T-helper 17 cell (primary cell): Measurements from ENCODE around the gene CENPA. TPM values are rescaled to one million over a fixed set of nuclear protein-coding genes. Genes with fewer than 3 reads are reported as not detected.
"Not testable (repeated sequence)": the region's sequence is repeated elsewhere in the genome, so short reads cannot be mapped to it uniquely, and the experiment has no call there.

Experiments
- ATAC-seq: fragments of 150-1000 bp; cut with Tn5 transposase; 2 replicates; pipeline ENCODE4 v1.10.0; 2021; ENCODE audit warnings: mild to moderate bottlenecking, moderate library complexity
- DNase-seq, 3 donors: peaks; one replicate each; pipeline versions ENCODE4 v3.0.0 to v3.0.0-alpha.2; 2020 to 2021
- H3K9me3 ChIP-seq: one replicate; pipeline ENCODE4 v1.7.0; 2013; ENCODE audit warnings: low read length, mild to moderate bottlenecking; ENCODE audit not compliant: control insufficient read depth, poor library complexity, severe bottlenecking
- H3K27ac Mint-ChIP-seq: one replicate; pipeline ENCODE4 v1.8.0; 2022; ENCODE audit warnings: mild to moderate bottlenecking, moderate library complexity, mixed read lengths
- H3K27me3 Mint-ChIP-seq: one replicate; pipeline ENCODE4 v1.8.0; 2022; ENCODE audit warnings: mixed read lengths
- H3K36me3 Mint-ChIP-seq: one replicate; pipeline ENCODE4 v1.8.0; 2022; ENCODE audit warnings: low read depth, mixed read lengths
- H3K4me1 Mint-ChIP-seq: one replicate; pipeline ENCODE4 v1.8.0; 2022; ENCODE audit warnings: mild to moderate bottlenecking, mixed read lengths
- H3K4me3 Mint-ChIP-seq: one replicate; pipeline ENCODE4 v1.8.0; 2022; ENCODE audit warnings: mild to moderate bottlenecking, moderate library complexity, mixed read lengths
- total RNA-seq, 4 donors: library from RNA in 2 of 4; stranded (reverse) in 2 of 4; gene quantifications; one replicate each; pipeline ENCODE4 v1.2.3 and lab custom pipeline; 2022 to 2026

Gene CENPA
- total RNA-seq, 2 donors from 2014 or later = 0.50 to 0.52 TPM

DNA sequence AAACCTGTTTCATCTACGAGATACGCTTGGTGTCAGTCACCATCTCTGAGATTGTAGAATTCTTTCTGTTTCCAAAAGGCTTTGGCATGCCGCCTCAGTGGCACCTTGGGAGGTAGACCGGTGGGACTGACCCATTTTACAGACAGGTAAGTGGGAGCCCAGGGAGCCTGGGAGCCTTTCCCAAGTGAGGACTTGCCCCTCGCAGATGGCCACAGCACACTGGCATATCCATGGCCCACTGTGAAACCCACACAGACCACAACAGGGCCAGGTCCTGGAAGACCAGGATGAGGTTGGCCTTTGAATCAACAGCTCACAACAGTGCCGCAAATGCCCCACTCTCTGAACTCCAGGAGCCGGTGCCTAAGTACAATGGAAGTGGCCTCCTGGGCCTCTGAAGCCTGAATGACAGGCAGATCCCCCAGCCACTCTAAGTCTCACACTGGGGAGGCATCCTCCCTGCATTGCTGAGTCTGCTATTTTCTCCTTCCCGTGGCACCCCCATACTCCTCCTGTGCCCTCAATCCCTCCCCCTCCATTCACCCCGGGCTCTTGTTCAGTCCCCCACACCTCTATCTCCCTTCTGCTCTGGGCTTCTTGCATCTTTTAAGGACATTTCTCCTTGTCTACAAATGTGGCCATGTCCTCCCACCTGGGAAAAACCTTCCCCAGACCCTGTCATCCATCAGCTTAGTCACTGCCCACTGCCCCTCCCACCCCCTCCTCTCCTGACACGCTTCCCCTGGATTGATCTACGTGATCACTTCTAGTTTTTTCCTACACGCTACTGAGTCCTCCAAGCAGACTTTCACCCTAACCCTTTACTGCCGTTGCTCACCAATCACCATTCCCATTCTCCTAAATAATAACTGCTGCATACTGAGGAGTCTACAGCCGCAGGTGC lies 26.2 kb downstream of the CENPA start:
- no peak for DNase-seq
- H3K4me1 Mint-ChIP-seq = peaks cover 18% of the 10 kb centered on the region
- peaks cover 32% of the 10 kb centered on the region for H3K27me3 Mint-ChIP-seq
- H3K36me3 Mint-ChIP-seq = peaks cover 2% of the 10 kb centered on the region
- H3K4me3 Mint-ChIP-seq = no peak overlapping the region
- ATAC-seq = no peak
- no peaks in the 10 kb centered on the region for H3K9me3 ChIP-seq
- H3K27ac Mint-ChIP-seq = no peak overlapping the region

DNA sequence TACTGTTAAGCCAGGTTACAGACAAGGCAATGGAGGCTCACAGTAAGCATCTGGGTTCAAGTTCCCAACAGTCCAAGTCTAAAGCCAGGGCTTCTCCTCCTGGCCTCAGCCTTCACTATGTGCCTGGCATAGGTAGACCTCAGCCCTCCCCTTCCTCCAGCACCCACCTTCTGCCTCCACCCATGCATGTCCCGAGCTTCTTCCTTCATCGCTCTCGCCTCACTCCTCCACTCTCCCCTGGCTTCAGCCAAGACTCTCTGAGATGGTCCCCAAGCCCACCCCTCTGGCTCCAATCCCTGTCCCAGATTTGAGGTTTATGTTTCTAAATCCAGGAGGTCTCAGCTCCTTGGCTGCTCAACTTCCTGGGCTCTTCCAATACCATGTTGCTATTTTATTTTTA lies 26.9 kb downstream of the CENPA start:
- no peak overlapping the region for H3K27ac Mint-ChIP-seq

DNA sequence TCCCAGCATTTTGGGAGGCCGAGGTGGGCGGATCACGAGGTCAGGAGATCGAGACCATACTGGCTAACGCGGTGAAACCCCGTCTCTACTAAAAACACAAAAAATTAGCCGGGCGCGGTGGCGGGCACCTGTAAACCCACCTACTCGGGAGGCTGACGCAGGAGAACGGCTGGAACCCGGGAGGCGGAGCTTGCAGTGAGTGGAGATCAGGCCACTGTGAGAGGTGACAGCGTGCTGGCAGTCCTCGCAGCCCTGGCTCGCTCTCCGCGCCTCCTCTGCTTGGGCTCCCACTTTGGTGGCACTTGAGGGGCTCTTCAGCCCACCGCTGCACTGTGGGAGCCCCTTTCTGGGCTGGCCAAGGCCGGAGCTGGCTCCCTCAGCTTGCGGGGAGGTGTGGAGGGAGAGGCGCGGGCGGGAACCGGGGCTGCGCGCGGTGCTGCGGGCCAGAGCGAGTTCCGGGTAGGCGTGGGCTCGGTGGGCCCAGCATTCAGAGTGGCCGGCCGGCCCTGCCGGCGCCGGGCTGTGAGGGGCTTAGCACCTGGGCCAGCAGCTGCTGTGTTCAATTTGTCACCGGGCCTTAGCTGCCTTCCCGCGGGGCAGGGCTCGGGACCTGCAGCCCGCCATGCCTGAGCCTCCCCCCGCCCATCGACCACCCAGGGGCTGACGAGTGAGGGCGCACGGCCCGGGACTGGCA lies 28.4 kb downstream of the CENPA start:
- H3K4me3 Mint-ChIP-seq, DNase-seq, H3K36me3 Mint-ChIP-seq, ATAC-seq, H3K9me3 ChIP-seq, H3K27ac Mint-ChIP-seq: not testable (repeated sequence)
- Mint-ChIP-seq H3K27me3 (peaks cover 52% of the 10 kb centered on the region), H3K4me1 (peaks cover 18% of the 10 kb centered on the region)

More for the DNA sequence above, 26.9 kb downstream of the CENPA start:
- Mint-ChIP-seq H3K27me3 (peaks cover 39% of the 10 kb centered on the region), H3K4me3 (no peak overlapping the region), H3K4me1 (peaks cover 18% of the 10 kb centered on the region), H3K36me3 (peaks cover 2% of the 10 kb centered on the region)
- DNase-seq (no peak), ATAC-seq (no peak)
- H3K9me3 ChIP-seq = no peaks in the 10 kb centered on the region

DNA sequence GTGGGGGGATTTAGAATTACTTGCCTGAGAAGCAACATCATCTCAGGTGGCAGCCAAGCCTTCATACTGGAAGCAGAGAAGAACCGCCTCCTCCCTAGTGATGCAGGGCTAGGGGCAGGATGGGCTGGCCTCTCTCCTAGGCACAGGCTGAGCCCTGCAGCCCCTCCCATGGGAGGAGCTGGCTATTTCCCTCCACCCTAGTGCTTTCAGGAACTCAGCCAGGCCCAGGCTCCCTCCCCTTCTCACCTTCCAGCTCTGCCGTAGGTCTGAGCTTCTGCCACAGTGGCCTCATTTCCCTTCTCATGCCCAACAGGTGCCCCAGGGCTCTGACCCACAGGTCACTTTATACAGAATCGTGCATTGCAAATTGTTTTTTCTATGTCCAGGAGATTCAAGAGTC lies 31.0 kb downstream of the CENPA start:
- Mint-ChIP-seq H3K27ac (no peak overlapping the region), H3K27me3 (peaks cover 65% of the 10 kb centered on the region), H3K4me1 (peaks cover 11% of the 10 kb centered on the region), H3K4me3 (no peak overlapping the region), H3K36me3 (peaks cover 2% of the 10 kb centered on the region)
- no peak for DNase-seq
- no peak for ATAC-seq
- H3K9me3 ChIP-seq = no peaks in the 10 kb centered on the region

DNA sequence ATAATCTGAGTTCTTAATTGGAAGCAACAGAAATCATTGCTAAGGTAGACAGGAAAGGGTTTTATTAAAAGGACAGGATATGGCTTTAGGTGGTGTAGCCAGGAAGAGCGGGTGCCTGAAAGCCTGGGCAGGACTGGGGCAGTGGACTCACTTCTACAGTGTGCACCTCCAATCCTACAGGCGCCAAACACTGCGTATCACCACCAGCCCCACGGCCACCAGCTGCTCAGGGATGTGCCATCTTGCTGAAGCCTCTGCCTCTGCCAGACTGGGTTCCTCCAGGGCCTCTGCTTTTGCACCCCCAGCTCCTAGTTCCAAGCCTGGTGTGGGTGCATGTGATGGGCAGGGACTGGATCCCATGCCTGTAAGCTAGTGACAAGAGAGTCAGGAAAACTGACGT lies 32.4 kb downstream of the CENPA start:
- H3K27me3 Mint-ChIP-seq = peaks cover 55% of the 10 kb centered on the region

DNA sequence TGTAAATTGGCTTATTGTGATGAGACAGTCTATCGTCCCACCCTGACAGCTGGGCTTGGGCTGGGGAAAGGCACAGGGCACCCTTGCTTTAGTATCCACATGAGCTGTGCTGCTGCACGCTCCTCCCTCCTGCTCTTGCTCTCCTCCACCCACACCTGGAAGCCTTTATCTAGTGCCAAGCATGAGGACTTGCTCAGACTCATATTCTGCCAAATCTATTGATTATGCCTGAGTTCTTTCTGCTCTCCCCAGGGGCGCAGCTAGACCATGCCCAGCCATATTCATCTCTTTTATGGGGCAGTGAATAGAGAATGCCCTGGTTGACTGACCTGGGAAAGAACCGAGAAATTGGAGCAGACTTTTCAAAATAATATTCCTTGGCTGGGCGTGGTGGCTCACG lies 33.1 kb downstream of the CENPA start:
- Mint-ChIP-seq H3K4me3 (no peak overlapping the region), H3K36me3 (no peaks in the 10 kb centered on the region), H3K27me3 (peaks cover 50% of the 10 kb centered on the region), H3K4me1 (peaks cover 2% of the 10 kb centered on the region), H3K27ac (no peak overlapping the region)
- no peaks in the 10 kb centered on the region for H3K9me3 ChIP-seq
- ATAC-seq = no peak
- no peak for DNase-seq

More for the DNA sequence above, 32.4 kb downstream of the CENPA start:
- Mint-ChIP-seq H3K4me1 (peaks cover 7% of the 10 kb centered on the region), H3K27ac (no peak overlapping the region), H3K36me3 (peaks cover 2% of the 10 kb centered on the region), H3K4me3 (no peak overlapping the region)
- ATAC-seq (no peak), DNase-seq (no peak)
- H3K9me3 ChIP-seq = no peaks in the 10 kb centered on the region

DNA sequence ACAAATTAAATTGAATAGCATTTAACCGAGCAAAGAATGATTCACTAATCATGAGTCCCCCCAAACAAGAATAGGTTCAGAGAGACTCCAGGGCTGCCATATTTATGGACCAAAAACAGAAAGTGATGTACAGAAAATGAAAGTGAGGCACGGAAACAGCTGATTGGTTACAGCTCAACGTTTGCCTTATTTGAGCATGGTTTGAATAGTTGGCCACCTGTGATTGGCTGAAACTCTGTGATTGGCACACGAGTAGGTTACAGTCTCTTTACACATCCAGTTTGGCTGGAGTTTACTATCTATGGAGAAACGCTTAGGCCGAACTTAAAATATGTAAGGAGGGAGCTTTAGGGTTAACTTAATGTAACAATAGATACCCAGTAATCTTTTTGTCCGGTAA lies 35.1 kb downstream of the CENPA start:
- no peaks in the 10 kb centered on the region for H3K4me1 Mint-ChIP-seq
- ATAC-seq = no peak
- H3K4me3 Mint-ChIP-seq = no peak overlapping the region
- H3K27me3 Mint-ChIP-seq = peaks cover 43% of the 10 kb centered on the region
- no peak overlapping the region for H3K27ac Mint-ChIP-seq
- no peaks in the 10 kb centered on the region for H3K36me3 Mint-ChIP-seq
- DNase-seq = no peak
- no peaks in the 10 kb centered on the region for H3K9me3 ChIP-seq

DNA sequence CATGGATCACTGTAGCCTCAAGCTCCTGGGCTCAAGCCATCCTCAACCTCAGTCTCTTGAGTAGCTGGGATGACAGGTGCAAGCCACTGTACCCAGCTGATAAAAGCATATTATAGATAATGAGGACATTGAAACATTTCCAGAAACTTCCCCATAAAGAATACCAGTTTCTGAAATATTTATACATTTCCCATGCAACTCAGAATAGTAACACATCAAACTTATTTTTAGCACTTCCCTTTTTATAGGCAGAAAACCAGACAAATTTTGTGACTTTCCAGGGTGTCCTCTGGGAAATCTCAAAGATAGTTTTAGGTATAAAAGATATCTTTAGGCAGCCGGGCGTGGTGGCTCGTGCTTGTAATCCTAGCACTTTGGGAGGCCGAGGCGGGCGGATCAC lies 37.0 kb downstream of the CENPA start:
- no peak overlapping the region for H3K4me3 Mint-ChIP-seq

DNA sequence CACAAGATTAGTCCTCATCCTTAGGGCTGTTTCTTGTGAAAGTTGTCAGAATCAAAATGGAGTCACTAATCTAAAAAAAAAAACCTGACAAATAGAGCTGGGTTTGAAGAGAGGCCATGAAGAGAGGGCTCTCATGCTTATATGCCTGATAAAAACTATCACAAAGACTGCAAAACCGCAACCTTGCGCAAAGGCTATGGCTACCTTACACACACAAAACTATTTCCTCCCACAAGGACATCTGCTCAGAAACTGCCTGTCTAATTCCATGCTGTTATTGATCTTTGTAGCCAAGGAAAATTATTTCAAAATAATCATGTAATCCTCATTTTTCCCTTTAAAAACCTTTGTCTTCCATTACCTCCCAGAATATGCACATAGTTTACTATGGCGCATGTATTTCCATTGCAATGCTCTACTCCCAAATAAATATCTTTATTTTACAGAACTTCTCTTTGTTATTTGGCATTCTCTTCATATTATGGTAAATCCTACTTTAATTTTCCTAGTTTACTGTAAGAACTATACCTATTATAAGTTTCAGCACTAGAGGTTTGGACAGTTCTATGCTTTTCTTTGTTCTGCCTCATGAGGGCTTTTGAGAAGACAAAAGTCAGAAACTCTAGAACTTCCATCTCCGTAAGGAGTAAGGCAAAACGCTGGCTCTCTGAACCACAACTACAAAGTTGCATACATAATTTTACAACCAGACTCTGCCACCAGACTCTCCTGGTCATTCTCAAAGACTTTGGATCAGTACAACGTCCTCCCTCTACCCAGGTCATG lies 52.5 kb downstream of the CENPA start:
- Mint-ChIP-seq H3K27ac (no peak overlapping the region), H3K36me3 (no peaks in the 10 kb centered on the region), H3K4me3 (no peak overlapping the region), H3K4me1 (no peaks in the 10 kb centered on the region), H3K27me3 (peaks cover 72% of the 10 kb centered on the region)
- DNase-seq (no peak), ATAC-seq (no peak)
- no peaks in the 10 kb centered on the region for H3K9me3 ChIP-seq

More for the DNA sequence above, 37.0 kb downstream of the CENPA start:
- Mint-ChIP-seq H3K4me1 (no peaks in the 10 kb centered on the region), H3K27me3 (peaks cover 33% of the 10 kb centered on the region), H3K36me3 (no peaks in the 10 kb centered on the region), H3K27ac (no peak overlapping the region)
- ATAC-seq = no peak
- no peak for DNase-seq
- H3K9me3 ChIP-seq = no peaks in the 10 kb centered on the region

DNA sequence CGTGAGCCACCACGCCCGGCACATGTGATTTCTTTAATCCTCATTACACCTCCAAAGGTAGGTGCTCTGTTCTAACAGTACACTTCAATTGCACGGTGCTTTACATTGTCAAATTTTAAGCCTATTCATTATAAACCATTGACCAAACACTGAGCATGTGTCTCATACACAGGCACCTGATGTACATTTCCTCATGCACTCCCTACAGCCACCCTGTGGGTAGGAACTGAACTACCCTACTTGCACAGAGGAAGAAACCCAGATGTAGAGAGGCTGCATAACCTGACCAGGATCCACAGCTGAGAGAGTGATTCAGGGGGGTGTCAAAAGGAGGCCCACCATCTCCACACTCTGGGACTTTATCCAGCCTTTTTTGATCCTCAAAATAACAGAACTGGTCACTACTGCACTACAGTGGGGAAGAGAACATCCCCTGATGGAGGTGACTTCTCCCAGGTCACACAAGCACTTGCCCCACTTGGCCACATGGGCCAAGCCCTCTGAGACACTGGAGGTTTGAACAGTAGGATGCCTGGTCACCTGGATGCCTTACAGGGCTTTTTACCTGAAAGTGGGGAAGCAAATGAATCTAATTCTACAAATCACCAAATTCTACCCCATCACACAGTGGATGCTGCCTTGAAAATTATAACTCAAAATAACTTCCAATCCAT lies 55.2 kb downstream of the CENPA start:
- Mint-ChIP-seq H3K36me3 (no peaks in the 10 kb centered on the region), H3K4me1 (peaks cover 2% of the 10 kb centered on the region), H3K4me3 (no peak overlapping the region), H3K27me3 (peaks cover 68% of the 10 kb centered on the region), H3K27ac (no peak overlapping the region)
- no peaks in the 10 kb centered on the region for H3K9me3 ChIP-seq
- ATAC-seq = no peak
- DNase-seq = no peak

DNA sequence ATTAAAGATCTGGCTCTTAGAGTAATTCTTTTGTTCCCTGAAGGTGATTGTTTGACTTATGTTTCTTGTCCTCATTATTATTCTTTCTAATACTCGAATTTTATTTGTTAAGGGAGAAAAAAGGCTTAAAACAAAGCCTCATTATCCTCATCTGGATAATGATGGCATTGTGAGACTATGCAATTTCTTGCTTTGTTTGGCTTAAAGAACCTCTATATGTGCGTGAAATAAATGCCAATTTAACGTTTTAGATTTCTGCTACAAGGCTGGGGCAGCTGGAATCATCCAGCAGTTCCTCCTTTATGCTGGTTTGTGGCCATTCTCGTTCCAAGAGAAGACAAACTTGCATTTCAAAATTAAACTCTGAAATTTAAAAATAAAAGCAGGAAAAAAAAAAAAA lies 57.2 kb downstream of the CENPA start:
- H3K4me3 Mint-ChIP-seq = no peak overlapping the region
- ATAC-seq (no peak), DNase-seq (no peak)
- peaks cover 67% of the 10 kb centered on the region for H3K27me3 Mint-ChIP-seq
- peaks cover 7% of the 10 kb centered on the region for H3K4me1 Mint-ChIP-seq
- no peaks in the 10 kb centered on the region for H3K9me3 ChIP-seq
- H3K27ac Mint-ChIP-seq = no peak overlapping the region
- no peaks in the 10 kb centered on the region for H3K36me3 Mint-ChIP-seq
